Right lobe of liver (tissue), 6 donors: ENCODE results near the gene LRCH1. TPM values are rescaled to one million over a fixed set of nuclear protein-coding genes. Genes with fewer than 3 reads are reported as not detected.

Source experiments
- ATAC-seq, 4 donors: fragments of 200-7000 bp; cut with Tn5 transposase; one replicate each; pipeline ENCODE4 v1.9.1; 2020; ENCODE audit warnings: mild to moderate bottlenecking in 4 of 4, moderate library complexity in 4 of 4
- DNase-seq, 3 donors: peaks; one replicate each; pipeline ENCODE4 v3.0.0-alpha.2; 2020
- H3K27ac ChIP-seq, 3 donors: fragments of 200-600 bp; one replicate each; pipeline ENCODE4 v1.8.0; 2022
- H3K27me3 ChIP-seq, 2 donors: fragments of 200-600 bp; one replicate each; pipeline ENCODE4 v1.8.0; 2022
- H3K36me3 ChIP-seq, 4 donors: fragments of 200-600 bp; sonication (generic) in 1 of 4; one replicate each; pipeline versions ENCODE4 v1.5.1 to v1.8.0; 2017 to 2022; ENCODE audit warnings: control low read depth in 1 of 4
- H3K4me1 ChIP-seq, 4 donors: fragments of 200-600 bp; sonication (generic) in 1 of 4; one replicate each; pipeline versions ENCODE4 v1.5.1 to v1.8.0; 2017 to 2022; ENCODE audit warnings: control low read depth in 1 of 4
- H3K4me3 ChIP-seq, 3 donors: fragments of 200-600 bp; one replicate each; pipeline ENCODE4 v1.8.0; 2022
- H3K9me3 ChIP-seq, 4 donors: fragments of 200-600 bp; sonication (generic) in 1 of 4; one replicate each; pipeline versions ENCODE4 v1.5.1 to v1.8.0; 2017 to 2022; ENCODE audit warnings: control low read depth in 1 of 4
- CTCF ChIP-seq, 4 donors: fragments of 200-600 bp in 3 of 4; fragments of 450-650 bp in 1 of 4; IDR thresholded peaks; one replicate each; pipeline versions ENCODE4 v1.5.1 to v1.8.0; 2016 to 2022; ENCODE audit warnings: antibody characterized with exemption in 4 of 4, mild to moderate bottlenecking in 2 of 4
- POLR2A ChIP-seq: fragments of 450-650 bp; IDR thresholded peaks from one replicate; pipeline ENCODE4 v1.6.1; 2017; ENCODE audit warnings: antibody characterized with exemption, mild to moderate bottlenecking
- WGBS: methylation state at CpG from one replicate; pipeline ENCODE4 v1.1.6; 2018; ENCODE audit warnings: low coverage, low lambda C conversion rate; ENCODE audit not compliant: insufficient coverage; ENCODE audit errors: missing lambda C conversion rate; 5-methylcytosine and 5-hydroxymethylcytosine counted together
- intact Hi-C, 2 donors: fragments of 100-400 bp; cut with DNase I; formaldehyde crosslinking; loops; one replicate each; pipeline versions ENCODE4 v1.11.2 to v1.14.1; 2022
- total RNA-seq, 6 experiments: library from RNA; depleted of rRNA in 2 of 6; stranded (reverse); fragments of >200 nt in 2 of 6; fragmentation: NEBNext Ultra II Directional in 3 of 6; extraction: Animal tissue kit (Norgen Biotek cat#: 25700) in 3 of 6; gene quantifications; one replicate each; pipeline versions ENCODE4 v1.1.0 to v1.2.4, GENCODE V29; 2016 to 2023
- donor health status: DM: no; HTN: yes; CAD: no.
- donor health status: DM: no; HTN: no; CAD: no.
- donor health status: DM: no; HTN: no; CAD: no.
- donor health status: DM: no; HTN: yes; CAD: no.
- donor health status: DM: no; HTN: yes; CAD: no.

LRCH1 gene
- total RNA-seq, 6 experiments from 2014 or later = 5.4 to 9.6 (median 7.7) TPM

GRCh38 chr13:46672338-46673090, 119.5 kb downstream of the LRCH1 start:
- peaks cover 0 to 43% (median 16%) of the 10 kb centered on the region in 4 donors for H3K4me1 ChIP-seq
- H3K9me3 ChIP-seq = no peaks in the 10 kb centered on the region
- no peak for DNase-seq
- H3K27me3 ChIP-seq = no peaks in the 10 kb centered on the region
- peak overlapping the region; percentile 8 to 92 (median 87) for H3K27ac ChIP-seq
- WGBS = 49% methylated on average over 13 of the region's 15 CpGs
- peak; percentile 2 to 14 (median 12) for ATAC-seq
- peak overlapping the region in 1 of 3 donors; percentile 0 for H3K4me3 ChIP-seq
- intact Hi-C loops = no loop called here
- no peaks in the 10 kb centered on the region for H3K36me3 ChIP-seq
- no peak for TF ChIP-seq CTCF (IDR thresholded peaks at IDR 0.05)
- TF ChIP-seq POLR2A = no peak

- H3K4me1 ChIP-seq = peaks cover 0 to 65% (median 22%) of the 10 kb centered on the region in 4 donors
- H3K36me3 ChIP-seq = no peaks in the 10 kb centered on the region
- TF ChIP-seq POLR2A (no peak), CTCF (IDR thresholded peaks at IDR 0.05) (no peak)
- ATAC-seq (peak; percentile 2 to 14 (median 5)), DNase-seq (no peak)
- H3K9me3 ChIP-seq = no peaks in the 10 kb centered on the region
- intact Hi-C loops = no loop called here
- no peaks in the 10 kb centered on the region for H3K27me3 ChIP-seq
- no peak overlapping the region for H3K4me3 ChIP-seq
- peak overlapping the region in 2 of 3 donors; percentile 87 to 92 for H3K27ac ChIP-seq
Observed at GRCh38 chr13:46675016-46675415, 122.0 kb downstream of the LRCH1 start.

GRCh38 chr13:46676378-46676725, 123.4 kb downstream of the LRCH1 start:
- 23% methylated on average over 3 of the region's 3 CpGs for WGBS
- no peak for TF ChIP-seq POLR2A
- TF ChIP-seq CTCF (IDR thresholded peaks at IDR 0.05) = no peak
- Histone ChIP-seq H3K27ac (peak overlapping the region; percentile 50 to 92 (median 87)), H3K36me3 (no peaks in the 10 kb centered on the region), H3K4me3 (peak overlapping the region in 1 of 3 donors; percentile 18), H3K27me3 (no peaks in the 10 kb centered on the region), H3K9me3 (no peaks in the 10 kb centered on the region), H3K4me1 (peaks cover 0 to 78% (median 24%) of the 10 kb centered on the region in 4 donors)
- DNase-seq = no peak
- intact Hi-C loops = no loop called here
- ATAC-seq = peak in 1 of 4 donors; percentile 7

GRCh38 chr13:46679369-46680120, 126.6 kb downstream of the LRCH1 start:
- WGBS = 5% methylated on average over 12 of the region's 12 CpGs
- ATAC-seq (peak; percentile 72 to 88 (median 75)), DNase-seq (peak in 2 of 3 donors; percentile 55 to 68)
- H3K9me3 ChIP-seq = no peaks in the 10 kb centered on the region
- no peaks in the 10 kb centered on the region for H3K36me3 ChIP-seq
- H3K27ac ChIP-seq = peak overlapping the region; percentile 80 to 92 (median 86)
- H3K4me3 ChIP-seq = peak overlapping the region; percentile 2 to 39 (median 12)
- peaks cover 0 to 74% (median 19%) of the 10 kb centered on the region in 4 donors for H3K4me1 ChIP-seq
- intact Hi-C loops = no loop called here
- H3K27me3 ChIP-seq = no peaks in the 10 kb centered on the region
- TF ChIP-seq POLR2A (peak; percentile 68), CTCF (IDR thresholded peaks at IDR 0.05) (peak in 1 of 4 donors; percentile 21)
